ENCODE data around the gene IFITM2.
"Not testable (repeated sequence)": the region's sequence is repeated elsewhere in the genome, so short reads cannot be mapped to it uniquely, and the experiment has no call there.

IFITM2 gene

DNA sequence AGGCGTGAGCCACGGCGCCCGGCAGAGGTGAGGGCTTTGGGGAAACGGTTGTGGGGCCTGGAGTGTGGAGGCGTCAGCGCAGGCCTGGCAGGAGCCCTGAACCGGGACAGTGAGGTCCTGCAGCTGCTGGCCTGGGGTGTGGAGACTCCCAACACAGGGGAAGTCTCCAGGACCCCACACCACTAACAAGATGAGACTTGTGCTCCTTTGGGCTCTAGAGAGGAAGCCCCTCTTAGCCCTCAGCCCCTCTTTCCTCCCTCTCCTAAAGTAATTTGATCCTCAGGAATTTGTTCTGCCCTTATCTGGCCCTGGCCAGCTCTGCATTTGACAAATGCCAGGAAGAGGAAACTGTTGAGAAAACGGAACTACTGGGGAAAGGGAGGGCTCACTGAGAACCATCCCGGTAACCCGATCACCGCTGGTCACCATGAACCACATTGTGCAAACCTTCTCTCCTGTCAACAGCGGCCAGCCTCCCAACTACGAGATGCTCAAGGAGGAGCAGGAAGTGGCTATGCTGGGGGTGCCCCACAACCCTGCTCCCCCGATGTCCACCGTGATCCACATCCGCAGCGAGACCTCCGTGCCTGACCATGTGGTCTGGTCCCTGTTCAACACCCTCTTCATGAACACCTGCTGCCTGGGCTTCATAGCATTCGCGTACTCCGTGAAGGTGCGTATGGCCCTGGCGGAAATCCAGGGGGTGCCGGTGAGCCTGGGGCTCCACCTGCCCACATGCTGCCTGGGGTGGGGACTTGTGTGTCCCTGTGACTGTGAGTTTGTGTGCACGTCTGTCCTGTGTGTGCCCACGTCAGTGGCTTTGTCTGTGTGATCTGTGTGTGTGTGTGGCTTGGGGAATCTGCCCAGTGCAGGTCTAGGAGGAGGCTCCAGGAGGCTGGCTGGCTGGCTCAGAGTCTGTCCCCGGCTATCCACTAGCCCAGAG is at the start of gene IFITM2:
Gene IFITM2, plus strand, starts transcription at position 51 of the 943 bp plus-strand sequence. Its CDS starts 377 bp downstream, at position 428.
- not testable (repeated sequence) for DNase-seq (ENCODE audit: low read depth)

DNA sequence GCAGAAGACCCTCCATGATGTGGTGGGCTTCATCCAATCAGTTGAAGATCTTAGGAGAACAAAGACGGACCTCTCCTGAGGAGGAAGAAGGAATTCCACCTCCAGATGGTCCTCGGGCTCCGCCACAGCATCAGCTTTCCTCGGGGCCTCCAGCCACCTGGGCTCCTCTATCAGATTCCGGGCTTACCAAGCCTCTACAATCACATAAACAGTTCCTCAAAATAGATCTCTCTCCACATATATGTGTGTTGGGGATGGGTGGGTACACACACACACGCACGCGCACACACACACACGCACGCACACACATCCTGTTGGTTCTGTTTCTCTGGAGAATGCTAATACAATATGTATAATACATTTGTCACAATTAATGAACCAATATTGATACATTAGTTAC is 48.2 kb upstream of the IFITM2 start:
- no peak for DNase-seq (ENCODE audit: low read depth)

DNA sequence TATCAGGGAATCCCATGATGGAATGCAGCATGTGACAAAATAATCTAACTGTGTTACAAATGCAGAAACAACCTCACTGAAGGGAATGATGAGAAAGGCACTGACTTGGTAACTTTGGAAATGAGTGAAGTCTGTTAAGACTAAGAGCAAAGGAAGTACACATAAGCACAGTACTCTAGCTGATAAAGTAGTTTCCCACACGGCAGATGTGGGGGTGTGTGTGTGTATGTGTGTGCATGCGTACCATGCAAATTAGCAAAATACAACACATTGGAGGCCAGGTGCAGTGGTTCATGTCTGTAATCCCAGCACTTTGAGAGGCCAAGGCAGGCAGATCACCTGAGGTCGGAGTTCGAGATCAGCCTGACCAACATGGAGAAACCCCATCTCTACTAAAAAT is 46.0 kb upstream of the IFITM2 start:
- no peak for DNase-seq (ENCODE audit: low read depth)

DNA sequence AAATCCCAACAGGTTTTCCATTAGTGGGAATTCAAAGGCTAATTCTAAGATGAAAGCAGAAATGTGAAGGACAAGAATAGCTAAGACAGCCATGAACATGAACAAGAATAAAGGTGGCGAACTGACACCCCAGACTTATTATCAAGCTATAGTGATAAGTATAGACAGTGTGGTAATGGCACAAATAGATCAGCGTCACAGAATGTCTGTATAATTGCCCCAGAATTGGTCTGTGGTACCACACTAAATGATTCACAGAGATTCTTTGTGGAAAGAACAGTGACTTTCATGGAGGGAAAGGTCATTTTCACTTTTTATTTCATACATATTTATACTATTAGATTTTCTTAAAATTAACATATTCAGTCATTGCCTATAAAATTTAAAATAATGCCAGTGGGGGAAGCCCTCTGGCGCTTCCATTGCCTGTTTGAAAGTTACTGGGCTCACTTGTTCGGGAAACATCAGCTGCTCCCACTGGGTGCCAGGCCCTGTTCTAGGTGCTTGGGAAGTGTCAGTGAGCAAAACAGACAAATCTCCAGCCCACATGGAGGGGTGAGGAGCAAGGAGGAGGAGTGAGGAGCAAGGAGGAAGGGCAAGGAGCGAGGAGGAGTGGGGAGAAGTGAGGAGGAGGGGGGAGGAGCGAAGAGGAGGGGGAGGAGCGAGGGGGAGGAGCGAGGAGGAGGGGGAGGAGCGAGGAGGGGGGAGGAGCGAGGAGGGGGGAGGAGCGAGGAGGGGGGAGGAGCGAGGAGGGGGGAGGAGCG is 40.8 kb upstream of the IFITM2 start:
- no peak for DNase-seq (ENCODE audit: low read depth)

DNA sequence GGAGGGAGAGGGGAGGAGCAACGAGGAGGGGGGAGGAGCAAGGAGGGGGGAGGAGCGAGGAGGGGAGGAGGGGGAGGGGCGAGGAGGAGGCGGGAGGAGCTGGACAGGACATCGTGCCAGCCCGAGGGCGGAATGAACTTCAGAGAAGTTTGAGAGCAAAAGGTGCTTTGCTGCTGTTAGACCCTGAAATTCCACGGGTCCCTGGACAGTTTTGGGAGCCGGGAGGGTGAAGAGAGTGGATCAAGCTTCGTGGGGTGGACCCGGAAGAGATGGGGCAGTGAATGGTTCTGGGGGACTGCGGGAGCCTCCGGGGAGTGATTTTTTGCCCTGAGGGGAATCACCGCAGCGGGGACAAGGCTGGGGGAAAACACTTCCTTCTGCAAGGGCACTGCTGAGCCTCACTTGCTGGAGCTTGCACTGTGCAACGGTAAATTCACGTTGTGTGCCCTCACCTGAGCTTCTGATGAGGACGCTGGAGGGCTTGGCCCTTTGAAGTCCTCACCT is 40.1 kb upstream of the IFITM2 start:
- DNase-seq (ENCODE audit: low read depth), result peak; percentile 30

DNA sequence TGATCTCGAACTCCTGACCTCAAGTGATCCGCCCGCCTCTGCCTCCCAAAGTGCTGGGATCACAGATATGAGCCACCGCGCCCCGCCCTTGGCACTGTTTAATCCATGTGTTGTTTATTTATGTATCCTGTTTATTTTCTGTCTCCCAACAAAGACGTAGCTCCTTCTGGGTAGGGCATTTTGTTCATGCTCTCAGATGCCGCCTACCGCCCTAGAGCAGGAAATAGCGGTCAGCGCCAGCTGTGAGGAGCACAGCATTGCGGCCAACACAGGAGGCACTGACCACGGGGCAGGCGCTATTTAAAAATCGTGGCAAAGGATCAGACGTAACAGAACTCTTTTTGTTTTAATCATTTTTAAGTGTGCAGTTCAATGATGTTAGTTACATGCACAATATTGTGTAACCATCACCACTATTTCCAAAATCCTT is 38.9 kb upstream of the IFITM2 start:
- DNase-seq (ENCODE audit: low read depth), result not testable (repeated sequence)

DNA sequence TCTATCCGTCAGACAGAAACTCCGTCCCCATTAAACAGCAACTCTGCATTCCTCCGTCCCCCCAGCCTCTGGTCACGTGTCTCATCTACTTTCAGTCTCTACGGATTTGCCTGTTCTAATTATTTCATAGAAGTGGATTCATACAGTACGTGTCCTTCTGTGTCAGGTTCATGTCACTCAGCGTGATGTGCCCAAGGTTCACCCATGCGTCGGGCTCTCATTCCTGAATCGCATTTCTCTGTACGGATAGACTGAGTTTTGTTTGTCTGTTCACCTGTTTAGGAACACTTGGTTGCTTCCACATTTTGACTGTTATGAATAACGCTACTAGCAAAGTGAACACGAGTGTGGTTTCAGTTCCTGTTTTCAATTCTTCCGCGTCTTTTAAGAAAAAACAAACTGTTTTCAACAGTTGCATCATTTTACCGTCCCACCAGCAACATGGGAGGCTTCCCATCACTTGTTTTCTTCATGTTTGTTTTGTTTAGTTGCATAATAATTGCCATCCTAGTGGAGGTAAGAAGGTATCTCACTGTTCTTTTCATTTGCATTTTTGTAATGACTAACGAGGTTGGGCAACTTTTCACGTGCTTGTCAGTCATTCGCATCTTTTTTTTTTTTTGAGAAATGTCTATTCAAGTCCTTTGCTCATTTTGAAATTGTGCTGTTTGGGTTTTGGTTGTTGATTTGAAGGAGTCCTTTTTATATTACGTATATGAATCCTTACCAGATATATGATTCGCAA is 38.3 kb upstream of the IFITM2 start:
- DNase-seq (ENCODE audit: low read depth), result no peak

DNA sequence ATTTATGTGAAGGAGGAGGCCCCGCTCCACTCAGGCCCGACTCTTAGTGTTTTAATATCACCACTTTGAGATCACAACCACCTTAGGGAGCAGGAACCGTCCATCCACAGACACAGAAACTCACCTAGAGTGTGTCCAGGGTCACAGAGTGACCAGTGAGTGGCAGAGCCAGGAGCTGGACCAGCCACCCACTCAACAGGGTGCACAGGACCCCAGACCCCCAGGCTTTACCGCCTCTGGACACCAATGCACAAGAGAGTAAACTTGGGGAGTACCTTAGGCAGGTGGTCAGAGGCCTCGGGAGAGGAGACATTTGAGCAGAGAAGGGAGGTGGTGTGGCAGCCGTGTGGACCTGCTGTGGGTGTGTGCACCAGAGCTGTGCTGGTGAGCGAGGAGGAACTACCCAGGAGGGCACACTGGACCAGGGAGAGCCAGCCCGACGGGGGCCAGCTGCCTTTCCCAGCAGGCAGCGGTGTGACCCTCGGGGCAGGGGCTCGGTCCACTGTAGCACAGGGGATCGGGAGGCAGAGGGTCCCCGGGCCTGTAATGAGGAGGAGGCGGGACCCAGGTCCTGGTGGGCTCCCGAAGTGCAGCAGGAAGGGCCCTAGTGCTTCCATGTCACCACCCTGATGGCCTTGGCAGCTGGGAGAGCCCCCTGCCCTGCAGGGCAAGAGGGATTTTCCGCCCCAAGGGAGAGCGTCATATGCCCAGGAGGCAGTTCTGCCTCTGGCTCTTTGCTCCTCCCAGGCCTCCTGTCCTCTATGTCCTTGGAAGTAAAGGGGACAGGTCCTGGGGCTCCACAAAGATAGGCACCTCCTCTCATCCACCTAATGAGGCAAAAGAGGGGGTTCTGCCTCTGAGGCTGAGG is 36.9 kb upstream of the IFITM2 start:
- no peak for DNase-seq (ENCODE audit: low read depth)

DNA sequence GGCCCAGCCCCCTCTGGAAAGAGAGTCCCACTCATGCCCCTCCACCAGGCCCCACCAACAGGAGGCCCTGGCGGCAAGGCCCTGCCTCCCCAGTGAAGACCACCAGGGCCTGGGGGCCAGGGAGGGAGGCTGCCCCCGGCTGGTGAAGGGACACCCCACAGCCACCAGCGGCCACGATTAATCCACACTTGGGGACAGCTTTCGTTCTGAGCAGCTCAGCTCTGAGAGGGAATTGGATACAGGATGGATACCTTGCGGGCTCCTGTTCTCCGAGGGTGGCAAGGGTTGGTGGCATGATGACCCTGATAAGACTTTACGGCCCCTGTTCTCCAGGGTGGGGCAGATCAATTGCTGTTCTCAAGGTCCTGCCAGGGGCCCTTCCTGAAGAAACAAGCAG is 36.3 kb upstream of the IFITM2 start:
- DNase-seq (ENCODE audit: low read depth), result no peak

DNA sequence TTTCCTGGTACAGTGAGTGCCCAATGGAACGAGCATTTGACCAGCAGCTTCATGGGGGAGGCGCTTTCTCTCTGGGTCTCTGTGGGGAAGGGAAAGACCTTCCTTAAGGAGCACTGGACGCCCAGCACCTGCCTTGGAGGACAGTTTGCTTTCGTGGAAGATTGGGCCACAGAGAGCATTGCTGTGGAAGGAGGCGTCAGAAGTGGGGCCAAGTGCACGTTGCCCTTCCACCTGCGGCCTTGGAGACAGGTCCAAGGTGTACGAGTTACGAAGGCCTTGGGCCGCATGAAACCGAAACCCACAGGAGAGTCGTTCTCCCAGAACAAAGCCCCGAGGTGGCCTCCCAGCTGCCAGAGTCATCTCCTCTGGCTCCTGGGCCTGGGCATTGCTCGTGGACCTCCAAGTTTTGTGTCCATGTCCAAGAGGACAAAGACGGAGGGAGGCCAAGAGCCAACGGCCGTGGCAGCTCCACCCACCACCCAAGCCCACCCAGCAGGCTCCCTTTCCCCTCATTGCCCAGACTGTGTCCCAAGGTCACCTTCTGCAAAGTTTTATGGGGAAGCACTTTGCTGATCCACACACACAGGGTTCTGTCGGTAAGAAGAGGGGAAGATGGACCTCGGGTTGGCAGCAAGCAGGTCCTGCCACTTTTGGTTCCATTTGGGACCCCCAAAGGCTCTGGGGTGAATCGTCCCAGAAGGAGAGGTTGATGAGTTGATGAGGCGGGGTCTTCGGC is 35.3 kb upstream of the IFITM2 start:
- DNase-seq (ENCODE audit: low read depth), result no peak

DNA sequence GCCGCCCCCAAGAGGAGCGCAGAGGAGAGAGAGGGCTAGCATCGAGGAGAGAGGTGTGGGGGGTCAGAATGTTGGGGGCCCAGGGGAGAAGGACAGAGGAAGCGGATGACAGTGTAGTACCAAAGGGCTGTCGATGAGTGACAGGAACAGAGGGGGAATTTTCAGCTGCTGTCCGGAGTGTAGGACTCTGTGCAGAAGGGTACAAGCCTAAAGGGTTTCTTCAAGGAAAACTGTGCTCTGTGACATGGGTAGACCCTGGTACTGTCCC is 34.8 kb upstream of the IFITM2 start:
- DNase-seq (ENCODE audit: low read depth), result no peak

DNA sequence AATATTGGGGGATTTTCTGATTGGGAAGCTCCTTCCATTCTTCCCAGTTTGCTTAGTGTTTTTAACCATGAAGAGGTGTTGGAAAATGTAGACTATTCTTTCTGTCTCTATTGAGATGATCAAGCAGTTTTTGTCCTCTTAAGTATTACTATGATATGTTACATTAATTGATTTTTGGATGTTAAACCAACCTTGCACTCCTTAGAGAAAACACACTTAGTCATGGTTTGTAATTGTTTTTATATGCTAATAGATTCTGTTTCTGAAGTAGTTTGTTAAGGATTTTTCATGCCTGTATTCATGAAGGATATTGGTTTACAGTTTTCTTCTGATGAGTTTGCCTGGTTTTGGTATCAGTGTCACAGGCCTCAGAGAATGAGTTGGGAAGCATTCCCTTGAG is 31.4 kb upstream of the IFITM2 start:
- no peak for DNase-seq (ENCODE audit: low read depth)

DNA sequence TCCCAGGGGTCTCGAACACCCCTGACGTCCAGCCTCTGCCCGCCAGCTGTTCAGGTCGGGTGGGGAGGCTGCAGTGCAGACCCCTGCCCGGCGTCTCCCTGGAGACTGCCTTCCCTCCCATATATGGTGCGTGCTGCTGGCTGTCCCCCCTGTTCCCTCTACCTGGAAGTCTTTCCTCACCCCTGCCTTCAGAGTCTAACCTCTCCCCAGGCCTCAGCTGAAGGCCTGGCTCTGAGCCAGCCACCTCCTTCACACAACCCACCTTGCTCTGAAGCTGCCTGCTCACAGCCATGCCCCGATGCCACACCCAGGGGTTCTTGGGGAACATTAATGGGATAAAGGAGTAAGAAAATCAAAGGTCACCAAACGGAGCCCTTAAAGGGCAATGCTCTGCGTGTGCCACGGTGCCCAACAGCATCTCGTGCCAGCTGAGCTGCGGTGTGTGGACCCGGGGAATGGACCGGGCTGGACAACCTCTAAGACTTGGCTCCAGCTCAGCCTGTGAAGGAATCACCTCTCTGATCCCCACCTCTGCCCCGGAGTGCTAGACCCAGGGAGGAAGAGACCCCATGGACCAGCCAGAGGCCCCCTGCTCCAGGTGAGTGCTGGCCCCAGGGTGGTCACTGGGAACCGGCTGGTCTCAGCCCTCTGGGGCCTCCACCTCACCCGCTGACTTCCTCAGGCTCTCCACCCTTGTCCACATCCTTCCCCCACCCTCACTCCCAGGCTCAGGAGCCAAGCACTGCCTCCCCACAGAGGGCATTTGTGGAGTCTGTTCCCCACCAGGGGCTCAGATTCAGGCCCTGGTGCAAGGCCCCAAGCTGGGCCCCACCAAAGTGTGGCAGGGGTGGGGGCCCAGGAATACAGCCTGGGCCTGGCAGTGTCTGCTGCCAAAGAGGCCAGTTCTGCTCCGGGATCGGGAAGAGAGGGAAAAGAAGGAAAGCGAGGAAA is 29.3 kb upstream of the IFITM2 start, which contains the start of gene NLRP6:
Gene NLRP6, plus strand, starts transcription at position 407 of the 951 bp plus-strand sequence. Its CDS starts 163 bp downstream, at position 570.
- no peak for DNase-seq (ENCODE audit: low read depth)

DNA sequence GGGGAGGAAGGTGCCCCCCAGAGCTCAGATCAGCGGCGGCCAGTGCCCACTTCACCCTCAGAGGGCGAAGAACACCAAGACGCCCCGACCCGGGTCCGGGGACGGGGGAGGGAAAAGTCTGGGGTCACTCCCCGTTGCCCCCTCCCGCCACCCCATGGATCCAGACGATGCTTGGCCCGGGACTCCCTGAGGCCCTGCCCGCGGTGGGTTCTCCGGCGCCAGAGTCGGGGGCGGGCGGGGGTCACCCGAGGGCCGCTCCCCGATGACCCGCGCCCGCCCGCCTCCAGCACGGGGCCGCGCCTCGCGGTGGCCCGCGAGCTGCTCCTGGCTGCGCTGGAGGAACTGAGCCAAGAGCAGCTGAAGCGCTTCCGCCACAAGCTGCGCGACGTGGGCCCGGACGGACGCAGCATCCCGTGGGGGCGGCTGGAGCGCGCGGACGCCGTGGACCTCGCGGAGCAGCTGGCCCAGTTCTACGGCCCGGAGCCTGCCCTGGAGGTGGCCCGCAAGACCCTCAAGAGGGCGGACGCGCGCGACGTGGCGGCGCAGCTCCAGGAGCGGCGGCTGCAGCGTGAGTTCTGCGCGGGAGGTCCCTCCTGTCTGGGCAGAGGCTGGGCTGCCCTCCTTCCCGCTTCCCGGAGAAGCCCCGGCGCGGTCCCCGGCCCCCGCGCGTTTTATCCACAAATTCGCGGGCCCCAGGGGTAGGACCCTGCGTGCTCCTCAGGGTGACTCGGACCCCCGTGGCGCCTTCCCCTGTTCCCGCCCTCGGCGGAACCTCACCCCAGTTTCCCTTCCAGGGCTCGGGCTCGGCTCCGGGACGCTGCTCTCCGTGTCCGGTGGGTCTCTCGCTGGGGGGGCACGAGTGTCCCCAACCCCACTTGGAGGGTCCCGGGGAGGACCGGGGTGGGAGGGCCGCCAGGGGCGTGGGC is 28.3 kb upstream of the IFITM2 start:
- DNase-seq (ENCODE audit: low read depth), result no peak

DNA sequence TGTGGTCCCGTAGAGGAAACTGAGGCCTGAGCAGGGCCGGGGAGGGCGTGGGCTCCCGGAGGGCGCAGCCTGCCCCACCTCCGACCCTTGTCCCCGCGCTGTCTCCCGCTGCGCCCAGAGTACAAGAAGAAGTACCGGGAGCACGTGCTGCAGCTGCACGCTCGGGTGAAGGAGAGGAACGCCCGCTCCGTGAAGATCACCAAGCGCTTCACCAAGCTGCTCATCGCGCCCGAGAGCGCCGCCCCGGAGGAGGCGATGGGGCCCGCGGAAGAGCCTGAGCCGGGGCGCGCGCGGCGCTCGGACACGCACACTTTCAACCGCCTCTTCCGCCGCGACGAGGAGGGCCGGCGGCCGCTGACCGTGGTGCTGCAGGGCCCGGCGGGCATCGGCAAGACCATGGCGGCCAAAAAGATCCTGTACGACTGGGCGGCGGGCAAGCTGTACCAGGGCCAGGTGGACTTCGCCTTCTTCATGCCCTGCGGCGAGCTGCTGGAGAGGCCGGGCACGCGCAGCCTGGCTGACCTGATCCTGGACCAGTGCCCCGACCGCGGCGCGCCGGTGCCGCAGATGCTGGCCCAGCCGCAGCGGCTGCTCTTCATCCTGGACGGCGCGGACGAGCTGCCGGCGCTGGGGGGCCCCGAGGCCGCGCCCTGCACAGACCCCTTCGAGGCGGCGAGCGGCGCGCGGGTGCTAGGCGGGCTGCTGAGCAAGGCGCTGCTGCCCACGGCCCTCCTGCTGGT is 27.5 kb upstream of the IFITM2 start:
- no peak for DNase-seq (ENCODE audit: low read depth)

DNA sequence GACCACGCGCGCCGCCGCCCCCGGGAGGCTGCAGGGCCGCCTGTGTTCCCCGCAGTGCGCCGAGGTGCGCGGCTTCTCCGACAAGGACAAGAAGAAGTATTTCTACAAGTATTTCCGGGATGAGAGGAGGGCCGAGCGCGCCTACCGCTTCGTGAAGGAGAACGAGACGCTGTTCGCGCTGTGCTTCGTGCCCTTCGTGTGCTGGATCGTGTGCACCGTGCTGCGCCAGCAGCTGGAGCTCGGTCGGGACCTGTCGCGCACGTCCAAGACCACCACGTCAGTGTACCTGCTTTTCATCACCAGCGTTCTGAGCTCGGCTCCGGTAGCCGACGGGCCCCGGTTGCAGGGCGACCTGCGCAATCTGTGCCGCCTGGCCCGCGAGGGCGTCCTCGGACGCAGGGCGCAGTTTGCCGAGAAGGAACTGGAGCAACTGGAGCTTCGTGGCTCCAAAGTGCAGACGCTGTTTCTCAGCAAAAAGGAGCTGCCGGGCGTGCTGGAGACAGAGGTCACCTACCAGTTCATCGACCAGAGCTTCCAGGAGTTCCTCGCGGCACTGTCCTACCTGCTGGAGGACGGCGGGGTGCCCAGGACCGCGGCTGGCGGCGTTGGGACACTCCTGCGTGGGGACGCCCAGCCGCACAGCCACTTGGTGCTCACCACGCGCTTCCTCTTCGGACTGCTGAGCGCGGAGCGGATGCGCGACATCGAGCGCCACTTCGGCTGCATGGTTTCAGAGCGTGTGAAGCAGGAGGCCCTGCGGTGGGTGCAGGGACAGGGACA is 26.7 kb upstream of the IFITM2 start:
- no peak for DNase-seq (ENCODE audit: low read depth)

Data from activated T-cell treated with anti-CD3 and anti-CD28 coated beads for 24 hours (primary cell).